ENCODE data around the gene RAMACL.

- TF ChIP-seq CTCF (IDR thresholded peaks at IDR 0.05) = no peak
- TF ChIP-seq POLR2A (IDR thresholded peaks at IDR 0.05) = no peak
Observed at GRCh38 chr6:166624275-166624674, 37.8 kb upstream of the RAMACL start.
